ENCODE results near the gene HEPACAM. TPM values are rescaled to one million over a fixed set of nuclear protein-coding genes. Genes with fewer than 3 reads are reported as not detected.

HEPACAM gene
- polyA plus RNA-seq, 1 experiment, result 0.05 TPM

DNA sequence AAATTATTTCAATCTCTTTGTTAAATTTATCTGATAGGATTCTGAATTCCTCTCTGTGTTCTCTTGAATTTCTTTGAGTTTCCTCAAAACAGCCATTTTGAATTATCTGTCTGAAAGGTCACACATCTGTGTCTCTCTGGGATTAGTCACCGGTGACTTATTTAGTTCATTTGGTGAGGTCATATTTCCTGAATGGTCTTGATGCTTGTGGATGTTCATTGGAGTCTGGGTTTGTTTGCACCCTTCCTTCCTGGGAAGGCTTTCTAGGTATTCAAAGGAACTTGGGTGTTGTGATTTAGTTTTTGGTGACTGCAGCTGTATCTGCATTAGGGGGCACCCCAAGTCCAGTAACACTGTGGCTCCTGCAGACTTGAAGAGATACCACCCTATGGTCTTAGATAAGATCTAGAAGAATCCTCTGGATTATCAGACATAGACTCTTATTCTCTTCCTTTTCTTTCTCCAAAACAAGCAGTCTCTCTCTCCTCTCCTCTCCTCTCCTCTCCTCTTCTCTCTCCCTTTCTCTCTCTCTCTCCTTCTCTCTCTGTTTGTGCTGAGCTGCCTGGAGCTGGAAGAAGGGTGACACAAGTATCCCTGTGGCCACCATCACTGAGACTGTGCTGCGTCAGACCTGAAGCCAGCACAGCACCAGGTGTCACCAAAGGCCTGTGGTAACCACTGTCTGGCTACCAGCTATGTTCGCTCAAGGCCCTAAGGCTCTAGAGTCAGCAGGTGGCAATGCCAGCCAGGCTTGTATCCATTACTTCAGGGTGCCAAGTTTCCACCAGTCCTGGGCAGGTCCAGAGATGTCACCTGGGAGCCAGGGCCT lies 20.1 kb downstream of the HEPACAM start:
- CTCF ChIA-PET, result interaction anchor here (1.8 to 2.3 kb wide), 2 partner anchors 20 to 40 kb away, joined by 9 to 11 read pairs; partner anchors contain the start of gene HEPACAM
- Histone ChIP-seq H3K27me3 (ENCODE audit: control insufficient read depth, insufficient read depth, low read length) (no peaks in the 10 kb centered on the region), H3K4me3 (ENCODE audit: low read depth, low read length) (no peak overlapping the region), H3K9me3 (ENCODE audit: control insufficient read depth, insufficient read depth, low read length) (peaks cover 7% of the 10 kb centered on the region), H3K27ac (ENCODE audit: low read depth, low read length) (peak overlapping the region; percentile 52)
- DNase-seq (ENCODE audit: low read depth, low spot score), result no peak
- TF ChIP-seq, protein P1, sequence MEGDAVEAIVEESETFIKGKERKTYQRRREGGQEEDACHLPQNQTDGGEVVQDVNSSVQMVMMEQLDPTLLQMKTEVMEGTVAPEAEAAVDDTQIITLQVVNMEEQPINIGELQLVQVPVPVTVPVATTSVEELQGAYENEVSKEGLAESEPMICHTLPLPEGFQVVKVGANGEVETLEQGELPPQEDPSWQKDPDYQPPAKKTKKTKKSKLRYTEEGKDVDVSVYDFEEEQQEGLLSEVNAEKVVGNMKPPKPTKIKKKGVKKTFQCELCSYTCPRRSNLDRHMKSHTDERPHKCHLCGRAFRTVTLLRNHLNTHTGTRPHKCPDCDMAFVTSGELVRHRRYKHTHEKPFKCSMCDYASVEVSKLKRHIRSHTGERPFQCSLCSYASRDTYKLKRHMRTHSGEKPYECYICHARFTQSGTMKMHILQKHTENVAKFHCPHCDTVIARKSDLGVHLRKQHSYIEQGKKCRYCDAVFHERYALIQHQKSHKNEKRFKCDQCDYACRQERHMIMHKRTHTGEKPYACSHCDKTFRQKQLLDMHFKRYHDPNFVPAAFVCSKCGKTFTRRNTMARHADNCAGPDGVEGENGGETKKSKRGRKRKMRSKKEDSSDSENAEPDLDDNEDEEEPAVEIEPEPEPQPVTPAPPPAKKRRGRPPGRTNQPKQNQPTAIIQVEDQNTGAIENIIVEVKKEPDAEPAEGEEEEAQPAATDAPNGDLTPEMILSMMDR (IDR thresholded peaks at IDR 0.05; ENCODE audit: low read depth, low read length), result no peak
- POLR2A ChIA-PET, result interaction anchor here (0.6 to 1.5 kb wide), 2 partner anchors 11 to 20 kb away, joined by 3 to 16 read pairs; partner anchors contain the start of gene HEPACAM

DNA sequence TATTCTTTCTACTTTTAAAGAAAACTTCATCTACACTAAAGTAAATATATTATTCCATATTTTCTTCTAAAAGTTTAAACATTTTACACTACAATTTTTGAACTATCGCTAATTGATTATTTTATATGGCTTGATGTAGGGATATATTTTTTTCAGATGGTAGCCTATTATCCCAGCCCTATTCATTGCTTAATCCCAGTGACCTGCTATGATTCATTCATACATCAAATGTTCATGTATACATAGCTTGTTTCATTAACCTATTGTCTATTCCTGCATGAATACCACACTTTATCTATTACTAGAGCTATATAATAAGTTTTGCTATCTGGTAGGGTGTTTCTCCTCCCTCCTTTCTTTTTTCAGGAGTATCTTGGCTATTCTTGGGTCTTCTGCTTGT lies 33.2 kb downstream of the HEPACAM start:
- no peak overlapping the region for H3K4me3 ChIP-seq (ENCODE audit: low read depth, low read length)
- no peaks in the 10 kb centered on the region for H3K27me3 ChIP-seq (ENCODE audit: control insufficient read depth, insufficient read depth, low read length)
- no peak for DNase-seq (ENCODE audit: low read depth, low spot score)
- POLR2A ChIA-PET, result no interaction called here
- H3K9me3 ChIP-seq (ENCODE audit: control insufficient read depth, insufficient read depth, low read length), result no peaks in the 10 kb centered on the region
- no peak overlapping the region for H3K27ac ChIP-seq (ENCODE audit: low read depth, low read length)
- CTCF ChIA-PET, result interaction anchor here (0.6 to 2.9 kb wide), 3 partner anchors 26 to 239 kb away, joined by 3 to 14 read pairs (median 4); no protein-coding TSS in a partner anchor
- TF ChIP-seq, protein P1 (IDR thresholded peaks at IDR 0.05; ENCODE audit: low read depth, low read length), result no peak

DNA sequence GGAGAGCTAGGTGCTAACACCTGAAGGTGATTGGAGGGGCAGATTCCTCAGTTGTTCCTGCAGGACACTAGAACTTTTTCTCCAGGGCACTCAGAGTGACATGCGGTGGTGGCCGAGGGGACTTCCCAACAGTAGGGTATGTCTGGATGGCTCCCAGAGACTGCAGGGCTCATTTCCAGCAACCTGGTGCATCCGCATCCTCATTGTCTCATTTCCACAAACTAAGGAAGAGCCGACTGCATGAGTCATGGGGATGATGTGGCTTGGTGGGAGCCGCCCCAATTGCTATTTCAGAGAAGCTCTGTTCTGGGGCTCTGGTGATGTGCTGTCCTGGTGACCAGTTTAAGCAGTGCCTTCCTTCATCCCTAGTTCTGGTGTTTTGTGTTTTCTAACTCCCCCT lies 35.4 kb downstream of the HEPACAM start:
- H3K27ac ChIP-seq (ENCODE audit: low read depth, low read length), result peak overlapping the region; percentile 99
- TF ChIP-seq, protein P1 (IDR thresholded peaks at IDR 0.05; ENCODE audit: low read depth, low read length), result no peak
- DNase-seq (ENCODE audit: low read depth, low spot score), result peak; percentile 68
- H3K4me3 ChIP-seq (ENCODE audit: low read depth, low read length), result peak overlapping the region; percentile 1; the same call in 1 of the 2 replicates
- no peaks in the 10 kb centered on the region for H3K27me3 ChIP-seq (ENCODE audit: control insufficient read depth, insufficient read depth, low read length)
- no peaks in the 10 kb centered on the region for H3K9me3 ChIP-seq (ENCODE audit: control insufficient read depth, insufficient read depth, low read length)
- ChIA-PET POLR2A (interaction anchor here (0.5 to 2.5 kb wide), 5 partner anchors 17 to 445 kb away, joined by 3 to 12 read pairs (median 4); partner anchors contain the start of gene CCDC15), CTCF (interaction anchor here (0.6 to 1.5 kb wide), 5 partner anchors 17 to 511 kb away, joined by 3 to 9 read pairs (median 3); no protein-coding TSS in a partner anchor)

DNA sequence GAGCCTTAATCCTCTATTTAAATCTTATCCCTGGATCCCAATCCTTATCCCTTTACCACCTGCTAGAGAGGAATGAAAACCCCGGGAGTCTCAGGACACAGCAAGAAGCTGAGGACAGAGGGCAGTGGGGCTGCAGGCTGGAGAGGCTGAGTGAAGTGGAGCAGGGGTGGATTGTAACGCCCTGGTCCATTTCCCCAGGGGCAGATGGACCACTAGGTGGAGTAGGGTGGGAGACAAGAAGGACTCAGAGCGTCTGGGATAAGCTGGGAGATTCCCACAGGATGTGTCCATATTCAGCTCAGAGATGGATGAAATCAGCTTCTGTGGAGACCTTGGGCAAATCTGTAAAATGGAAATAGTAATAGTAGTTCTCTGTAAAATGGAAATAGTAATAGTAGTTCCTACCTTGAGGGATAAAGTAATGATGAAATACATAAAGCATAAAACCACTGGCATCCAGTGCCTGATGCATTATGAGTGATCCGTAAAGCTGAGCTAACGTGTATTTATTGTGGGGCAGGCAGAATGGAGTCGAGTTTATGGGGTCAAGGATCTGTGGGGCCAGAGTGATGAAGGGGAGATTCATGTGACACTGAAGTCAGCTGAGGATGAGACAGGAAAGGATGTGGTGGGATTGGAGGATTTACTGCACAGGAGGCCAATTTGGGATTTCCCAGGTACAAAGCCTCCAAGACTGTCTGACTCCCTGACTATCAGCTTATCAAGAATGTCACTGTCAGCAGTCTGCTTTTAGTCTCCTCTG lies 36.3 kb downstream of the HEPACAM start:
- H3K27me3 ChIP-seq (ENCODE audit: control insufficient read depth, insufficient read depth, low read length), result no peaks in the 10 kb centered on the region
- POLR2A ChIA-PET, result interaction anchor here (1.7 to 2.5 kb wide), 5 partner anchors 17 to 54 kb away, joined by 4 to 18 read pairs (median 12); partner anchors contain the start of gene CCDC15
- no peak overlapping the region for H3K4me3 ChIP-seq (ENCODE audit: low read depth, low read length)

More for the DNA sequence above, 36.3 kb downstream of the HEPACAM start:
- TF ChIP-seq, protein P1 (IDR thresholded peaks at IDR 0.05; ENCODE audit: low read depth, low read length), result peak; percentile 6; the same call in 1 of the 2 replicates
- H3K27ac ChIP-seq (ENCODE audit: low read depth, low read length), result peak overlapping the region; percentile 99
- no peaks in the 10 kb centered on the region for H3K9me3 ChIP-seq (ENCODE audit: control insufficient read depth, insufficient read depth, low read length)
- CTCF ChIA-PET, result interaction anchor here (1.2 to 3.8 kb wide), 2 partner anchors 23 to 225 kb away, joined by 3 to 35 read pairs; no protein-coding TSS in a partner anchor
- DNase-seq (ENCODE audit: low read depth, low spot score), result no peak
